Measurements from ENCODE around the gene SCAF1.

The SCAF1 gene

GRCh38 chr19:49645592-49645991, 3.6 kb downstream of the SCAF1 start:
- DNase-seq, result no peak

- no peak for DNase-seq
Measured at GRCh38 chr19:49645995-49646394, 4.0 kb downstream of the SCAF1 start.

- no peak for DNase-seq
Measured at GRCh38 chr19:49646586-49646985, 4.6 kb downstream of the SCAF1 start.

GRCh38 chr19:49651029-49651819, 9.2 kb downstream of the SCAF1 start:
- no peak for DNase-seq

GRCh38 chr19:49651820-49652550, 10.0 kb downstream of the SCAF1 start:
- no peak for DNase-seq

- DNase-seq, result no peak
Measured at GRCh38 chr19:49652551-49653465, 10.8 kb downstream of the SCAF1 start.

- no peak for DNase-seq
Measured at GRCh38 chr19:49653466-49653806, 11.4 kb downstream of the SCAF1 start.

GRCh38 chr19:49654581-49654980, 12.6 kb downstream of the SCAF1 start:
- no peak for DNase-seq

- DNase-seq, result no peak
Measured at GRCh38 chr19:49655570-49656455, 13.8 kb downstream of the SCAF1 start.

GRCh38 chr19:49656456-49657109, 14.6 kb downstream of the SCAF1 start:
- DNase-seq, result no peak

- DNase-seq, result no peak
Measured at GRCh38 chr19:49657493-49658138, 15.6 kb downstream of the SCAF1 start.

GRCh38 chr19:49658139-49658517, 16.1 kb downstream of the SCAF1 start:
- DNase-seq, result no peak

GRCh38 chr19:49658566-49659442, 16.8 kb downstream of the SCAF1 start:
- no peak for DNase-seq

GRCh38 chr19:49660338-49660961, 18.4 kb downstream of the SCAF1 start:
- no peak for DNase-seq

GRCh38 chr19:49662011-49662410, 20.0 kb downstream of the SCAF1 start:
- DNase-seq, result no peak

- DNase-seq, result no peak
Measured at GRCh38 chr19:49663224-49663623, 21.2 kb downstream of the SCAF1 start.

- peak; percentile 93 for DNase-seq
Measured at GRCh38 chr19:49664171-49665035, 22.4 kb downstream of the SCAF1 start.

- no peak for DNase-seq
Measured at GRCh38 chr19:49665036-49665350, 23.0 kb downstream of the SCAF1 start.

All from activated T-cell treated with anti-CD3 and anti-CD28 coated beads, Interleukin-2, amount 50 U/mL, for 1 hour (primary cell).